ENCODE data around the gene DHRS4L2.

GRCh38 chr14:24051789-24052655 lies 63.3 kb downstream of the DHRS4L2 start, which contains the start of gene CARMIL3:
- no peak for TF ChIP-seq CTCF (IDR thresholded peaks at IDR 0.05; ENCODE audit: low read depth, low read length)
- no peak for TF ChIP-seq EZH2phosphoT487 (IDR thresholded peaks at IDR 0.05; ENCODE audit: low read depth)

Measured in OCI-LY3 (cell line).